ENCODE results near the gene KLF2.

The KLF2 gene

DNA sequence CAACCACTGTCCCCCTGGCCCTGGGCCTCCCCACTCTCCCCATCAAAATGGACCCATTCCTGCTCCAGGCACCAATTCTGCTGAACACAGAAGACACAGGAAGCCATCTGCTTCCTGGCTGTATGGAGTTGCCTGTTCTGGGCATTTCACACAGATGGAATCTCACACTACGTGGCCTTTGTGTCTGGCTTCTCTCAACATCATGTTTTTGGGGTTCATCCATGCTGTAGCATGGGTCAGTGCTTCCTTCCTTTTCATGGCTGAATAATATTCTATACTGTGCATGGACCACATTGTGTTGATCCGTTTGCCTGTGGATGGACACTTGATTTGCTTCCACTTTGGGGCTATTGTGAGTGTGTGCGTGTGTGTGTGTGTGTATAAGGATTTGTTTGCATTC lies 15.0 kb upstream of the KLF2 start:
- no peak overlapping the region for H3K4me3 ChIP-seq (ENCODE audit: low read depth, low read length)
- TF ChIP-seq, protein P1, sequence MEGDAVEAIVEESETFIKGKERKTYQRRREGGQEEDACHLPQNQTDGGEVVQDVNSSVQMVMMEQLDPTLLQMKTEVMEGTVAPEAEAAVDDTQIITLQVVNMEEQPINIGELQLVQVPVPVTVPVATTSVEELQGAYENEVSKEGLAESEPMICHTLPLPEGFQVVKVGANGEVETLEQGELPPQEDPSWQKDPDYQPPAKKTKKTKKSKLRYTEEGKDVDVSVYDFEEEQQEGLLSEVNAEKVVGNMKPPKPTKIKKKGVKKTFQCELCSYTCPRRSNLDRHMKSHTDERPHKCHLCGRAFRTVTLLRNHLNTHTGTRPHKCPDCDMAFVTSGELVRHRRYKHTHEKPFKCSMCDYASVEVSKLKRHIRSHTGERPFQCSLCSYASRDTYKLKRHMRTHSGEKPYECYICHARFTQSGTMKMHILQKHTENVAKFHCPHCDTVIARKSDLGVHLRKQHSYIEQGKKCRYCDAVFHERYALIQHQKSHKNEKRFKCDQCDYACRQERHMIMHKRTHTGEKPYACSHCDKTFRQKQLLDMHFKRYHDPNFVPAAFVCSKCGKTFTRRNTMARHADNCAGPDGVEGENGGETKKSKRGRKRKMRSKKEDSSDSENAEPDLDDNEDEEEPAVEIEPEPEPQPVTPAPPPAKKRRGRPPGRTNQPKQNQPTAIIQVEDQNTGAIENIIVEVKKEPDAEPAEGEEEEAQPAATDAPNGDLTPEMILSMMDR (IDR thresholded peaks at IDR 0.05; ENCODE audit: low read depth, low read length, missing control alignments), result no peak
- DNase-seq (ENCODE audit: low read depth), result no peak

DNA sequence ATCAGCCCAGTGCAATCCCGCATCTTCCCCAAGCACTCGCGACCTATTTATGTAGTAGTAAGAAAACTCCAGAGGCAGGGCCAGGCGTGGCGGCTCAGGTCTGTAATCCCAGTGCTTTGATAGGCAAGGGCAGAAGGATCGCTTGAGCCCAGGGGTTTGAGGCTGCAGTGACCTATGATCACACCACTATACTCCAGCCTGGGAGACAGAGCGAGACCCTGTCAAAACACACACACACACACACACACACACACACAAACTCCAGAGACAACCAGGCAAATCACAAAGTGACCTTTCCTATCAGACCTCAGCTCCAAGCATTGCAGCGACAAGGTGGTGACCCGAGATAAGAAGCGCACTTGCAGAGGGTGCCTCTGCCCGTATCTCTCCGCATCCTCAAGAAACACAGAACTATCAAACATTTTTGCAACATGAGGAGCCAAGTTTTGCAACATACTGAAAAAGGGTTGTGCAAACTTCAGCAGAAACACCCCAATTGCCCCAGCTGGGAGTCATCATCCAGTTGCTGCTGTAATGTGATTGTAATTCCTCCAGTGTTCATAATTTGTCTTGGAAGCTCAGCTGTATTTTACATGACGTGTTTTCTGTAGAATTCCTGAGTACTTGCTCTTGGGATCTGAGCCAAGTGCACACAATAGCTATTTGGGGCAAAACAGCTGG lies 8.7 kb upstream of the KLF2 start:
- TF ChIP-seq, protein P1 (IDR thresholded peaks at IDR 0.05; ENCODE audit: low read depth, low read length, missing control alignments), result no peak
- H3K4me3 ChIP-seq (ENCODE audit: low read depth, low read length), result no peak overlapping the region
- DNase-seq (ENCODE audit: low read depth), result no peak

DNA sequence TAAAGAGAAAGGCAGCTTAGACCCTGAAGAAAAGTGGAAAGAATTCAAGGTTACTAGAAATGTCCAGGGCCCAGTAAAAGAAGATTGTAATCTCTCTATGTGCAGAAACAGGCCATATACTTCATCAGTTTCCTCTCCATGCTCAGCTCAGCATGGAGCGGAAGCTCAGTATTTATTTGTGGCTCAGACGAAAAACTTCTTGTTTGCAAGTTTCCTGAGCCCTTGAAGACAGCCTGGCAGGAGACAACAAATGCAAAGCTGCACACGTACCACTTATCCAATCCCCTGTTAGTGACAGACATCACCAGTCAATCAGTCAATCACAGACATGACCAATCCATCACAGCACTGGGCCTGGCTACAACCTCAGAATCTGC lies 8.1 kb upstream of the KLF2 start:
- no peak for DNase-seq (ENCODE audit: low read depth)
- H3K4me3 ChIP-seq (ENCODE audit: low read depth, low read length), result no peak overlapping the region

DNA sequence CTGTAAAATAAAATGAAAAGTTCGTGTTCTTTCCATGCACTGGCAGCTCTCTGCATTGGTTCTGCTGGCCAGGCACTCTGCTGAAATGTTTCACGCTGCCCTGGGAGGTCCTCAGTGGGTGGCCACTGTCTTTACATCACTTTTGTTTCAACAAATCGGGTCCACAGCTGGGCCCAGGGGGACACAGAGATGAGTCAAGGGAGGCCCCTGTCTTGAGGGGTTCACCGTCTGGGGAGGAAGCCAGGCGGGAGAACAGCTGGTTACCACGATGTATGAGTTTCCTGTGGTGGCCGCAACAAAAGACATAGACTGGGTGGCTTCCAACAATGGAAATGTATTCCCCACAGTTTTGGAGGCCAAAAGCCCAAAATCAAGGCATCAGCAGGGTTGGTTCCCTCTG lies 5.1 kb upstream of the KLF2 start:
- no peak for DNase-seq (ENCODE audit: low read depth)
- H3K4me3 ChIP-seq (ENCODE audit: low read depth, low read length), result no peak overlapping the region
- TF ChIP-seq, protein P1 (IDR thresholded peaks at IDR 0.05; ENCODE audit: low read depth, low read length, missing control alignments), result no peak

More for the DNA sequence above, 8.1 kb upstream of the KLF2 start:
- TF ChIP-seq, protein P1 (IDR thresholded peaks at IDR 0.05; ENCODE audit: low read depth, low read length, missing control alignments), result no peak

DNA sequence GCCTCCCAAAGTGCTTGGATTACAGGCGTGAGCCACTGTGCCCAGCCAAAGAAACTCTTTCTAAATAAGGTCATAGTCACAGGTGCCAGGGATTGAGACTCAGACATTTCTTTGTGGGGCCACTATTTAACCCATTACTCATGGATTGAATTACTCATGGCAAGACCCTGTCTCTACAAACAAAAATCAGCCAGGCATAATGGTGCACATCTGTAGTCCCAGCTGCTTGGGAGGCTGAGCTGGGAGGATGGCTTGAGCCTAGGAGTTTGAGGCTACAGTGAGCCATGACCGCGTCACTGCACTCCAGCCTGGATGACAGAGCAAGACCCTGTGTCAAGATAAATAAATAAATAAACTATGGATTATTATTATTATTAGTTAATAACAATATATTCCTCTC lies 3.6 kb upstream of the KLF2 start:
- TF ChIP-seq, protein P1 (IDR thresholded peaks at IDR 0.05; ENCODE audit: low read depth, low read length, missing control alignments), result no peak
- DNase-seq (ENCODE audit: low read depth), result no peak
- H3K4me3 ChIP-seq (ENCODE audit: low read depth, low read length), result no peak overlapping the region

DNA sequence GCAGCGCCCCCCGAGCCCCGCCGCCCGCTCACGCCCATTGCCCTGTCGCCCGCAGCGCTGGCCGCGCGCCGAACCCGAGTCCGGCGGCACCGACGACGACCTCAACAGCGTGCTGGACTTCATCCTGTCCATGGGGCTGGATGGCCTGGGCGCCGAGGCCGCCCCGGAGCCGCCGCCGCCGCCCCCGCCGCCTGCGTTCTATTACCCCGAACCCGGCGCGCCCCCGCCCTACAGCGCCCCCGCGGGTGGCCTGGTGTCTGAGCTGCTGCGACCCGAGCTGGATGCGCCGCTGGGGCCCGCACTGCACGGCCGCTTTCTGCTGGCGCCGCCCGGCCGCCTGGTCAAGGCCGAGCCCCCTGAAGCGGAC lies 518 bp downstream of the KLF2 start:
- peak overlapping the region; percentile 63 for H3K4me3 ChIP-seq (ENCODE audit: low read depth, low read length)
- DNase-seq (ENCODE audit: low read depth), result no peak
- TF ChIP-seq, protein P1 (IDR thresholded peaks at IDR 0.05; ENCODE audit: low read depth, low read length, missing control alignments), result peak; percentile 30
